GM12878 (cell line): ENCODE measurements around the gene EFCAB9. TPM values are rescaled to one million over a fixed set of nuclear protein-coding genes. Genes with fewer than 3 reads are reported as not detected.
A peak's percentile ranks its signal among the peaks of the same experiment; 100 is the strongest.

Experiments used
- ATAC-seq: fragments of 200-7000 bp; cut with Tn5 transposase; 3 replicates; pipeline ENCODE4 v1.9.1; 2020; ENCODE audit warnings: mild to moderate bottlenecking, moderate library complexity
- BruUV-seq: library from RNA; stranded (reverse); fragments of 400-500 nt; replicated peaks from 2 replicates; lab custom pipeline; 2021; lab: Mats Ljungman, UMichigan
- CTCF ChIA-PET: fragments of 300-600 bp; sonication (Branson Sonifier 250); formaldehyde crosslinking; extraction: SDS; loops from one replicate; lab custom pipeline; 2021; ENCODE audit warnings: inconsistent platforms; lab: Yijun Ruan, JAX
- POLR2A ChIA-PET: fragments of 350-600 bp; formaldehyde crosslinking; extraction: SDS; loops from one replicate; lab custom pipeline; 2021; ENCODE audit warnings: inconsistent platforms; lab: Charles Lee
- RAD21 ChIA-PET: fragments of 300-600 bp; sonication (Branson Sonifier 250); formaldehyde crosslinking; loops from one replicate; lab custom pipeline; 2023; ENCODE audit warnings: antibody characterized with exemption; ENCODE audit not compliant: unreplicated experiment; lab: Charles Lee
- SMC1A ChIA-PET: fragments of 300-600 bp; sonication (Branson Sonifier 250); formaldehyde crosslinking; loops from one replicate; lab custom pipeline; 2023; ENCODE audit not compliant: unreplicated experiment, uncharacterized antibody; lab: Charles Lee
- DNase-seq: peaks from one replicate; pipeline ENCODE4 v3.0.0-alpha.2; 2011; ENCODE audit warnings: low read depth, low spot score
- FAIRE-seq: peaks from 3 replicates; lab custom pipeline; 2011; peaks lifted over from hg19 to GRCh38; lab: Jason Lieb, UNC
- H2AFZ ChIP-seq: 2 replicates; pipeline ENCODE4 v1.6.0; 2011; ENCODE audit warnings: low read depth, low read length, control low read depth; ENCODE audit not compliant: control insufficient read depth
- H3K27ac ChIP-seq: 2 replicates; pipeline ENCODE4 v1.5.1; 2011; ENCODE audit warnings: control low read depth; ENCODE audit not compliant: control insufficient read depth, insufficient read depth
- H3K27me3 ChIP-seq, 2 experiments: replicated peaks in 1 of 2; 2 replicates each; pipeline versions ENCODE4 v1.6.0 to v1.6.1; 2011; ENCODE audit warnings: low read length in 1 of 2; ENCODE audit not compliant: control insufficient read depth in 2 of 2, insufficient read depth in 2 of 2
- H3K36me3 ChIP-seq, 2 experiments: 2 replicates each; pipeline ENCODE4 v1.5.1; 2011; ENCODE audit warnings: low read length in 1 of 2; ENCODE audit not compliant: control insufficient read depth in 2 of 2, insufficient read depth in 2 of 2
- H3K4me1 ChIP-seq: 2 replicates; pipeline ENCODE4 v1.6.1; 2011; ENCODE audit warnings: mild to moderate bottlenecking, low read length, moderate library complexity, mixed read lengths; ENCODE audit not compliant: control insufficient read depth, insufficient read depth
- H3K4me2 ChIP-seq: 2 replicates; pipeline ENCODE4 v1.6.0; 2011; ENCODE audit warnings: control low read depth; ENCODE audit not compliant: control insufficient read depth, insufficient read depth
- H3K4me3 ChIP-seq: fragments of 200-600 bp; sonication (generic); 2 replicates; pipeline ENCODE4 v1.5.1; 2016
- H3K79me2 ChIP-seq: 2 replicates; pipeline ENCODE4 v1.6.0; 2011; ENCODE audit warnings: low read length; ENCODE audit not compliant: control insufficient read depth, insufficient read depth
- H3K9ac ChIP-seq: 2 replicates; pipeline ENCODE4 v1.8.0; 2011; ENCODE audit warnings: low read length, control low read depth, mixed read lengths; ENCODE audit not compliant: control insufficient read depth, insufficient read depth
- H3K9me3 ChIP-seq: replicated peaks from 3 replicates; pipeline ENCODE4 v1.5.1; 2011; ENCODE audit warnings: mild to moderate bottlenecking, low read length; ENCODE audit not compliant: control insufficient read depth, insufficient read depth
- H4K20me1 ChIP-seq: 2 replicates; pipeline ENCODE4 v1.6.0; 2011; ENCODE audit not compliant: control insufficient read depth, insufficient read depth
- CHD1 ChIP-seq: IDR thresholded peaks from 2 replicates; pipeline ENCODE4 v1.6.1; 2012; ENCODE audit warnings: low read depth, low read length, improper control_type of control experiment
- JUND ChIP-seq: IDR thresholded peaks from 2 replicates; pipeline ENCODE4 v1.6.1; 2012; ENCODE audit warnings: low read depth, mild to moderate bottlenecking, low read length, improper control_type of control experiment, moderate library complexity
- RELB ChIP-seq: fragments of 450-650 bp; IDR thresholded peaks from 2 replicates; pipeline ENCODE4 v1.6.1; 2017; ENCODE audit warnings: low read depth, mild to moderate bottlenecking, moderate library complexity
- SMARCA5 ChIP-seq: fragments of 450-650 bp; IDR thresholded peaks from 2 replicates; pipeline ENCODE4 v1.6.1; 2017; ENCODE audit warnings: mild to moderate bottlenecking
- WGBS: methylation state at CpG from one replicate; pipeline ENCODE4 v1.1.6; 2016; ENCODE audit warnings: low lambda C conversion rate; ENCODE audit not compliant: insufficient replicate concordance, insufficient coverage; ENCODE audit errors: missing lambda C conversion rate; 5-methylcytosine and 5-hydroxymethylcytosine counted together
- in situ Hi-C: fragments of 300-500 bp; cut with MboI; formaldehyde crosslinking; loops from 9 replicates; pipeline ENCODE4 v1.14.3; 2018; ENCODE audit warnings: mixed read lengths
- intact Hi-C: fragments of 100-400 bp; cut with micrococcal nuclease; formaldehyde crosslinking; loops from one replicate; pipeline ENCODE4 v1.14.2; 2022; ENCODE audit not compliant: unreplicated experiment
- polyA plus RNA-seq, 11 experiments: library from polyadenylated mRNA; depleted of rRNA in 4 of 11; unstranded in 6 of 11; stranded (reverse) in 5 of 11; fragments of >200 nt; fragmentation: Nextera tagmentation in 4 of 11; fragmentation: Illumina TruSeq in 1 of 11; extraction: Ambion mirVana in 4 of 11; extraction: Trizol in 1 of 11; gene quantifications; 1 replicate in 1 of 11; 2 replicates in 10 of 11; pipeline versions ENCODE4 v1.2.1 to v1.2.3, GENCODE V29; 2011 to 2016; ENCODE audit warnings: inconsistent platforms in 2 of 11, missing spikeins in 2 of 11, low read depth in 1 of 11
- total RNA-seq, 4 experiments: library from RNA; depleted of rRNA in 3 of 4; stranded (reverse); fragments of >200 nt in 3 of 4; fragmentation: Illumina TruSeq in 1 of 4; extraction: Trizol in 1 of 4; gene quantifications; 2 replicates each; pipeline versions ENCODE4 v1.2.1 to v1.2.3, GENCODE V29; 2013 to 2021
- TF ChIP-seq, protein P1 (sequence below): fragments of 450-650 bp; IDR thresholded peaks from 2 replicates; pipeline ENCODE4 v1.6.1; 2016; ENCODE audit warnings: mild to moderate bottlenecking

EFCAB9 gene
- total and polyA plus RNA-seq, 10 of the 15 experiments (the other 5 are each of a cell fraction or from before 2014, with no cell fraction given): 0.73 TPM; not detected in 9

DNA sequence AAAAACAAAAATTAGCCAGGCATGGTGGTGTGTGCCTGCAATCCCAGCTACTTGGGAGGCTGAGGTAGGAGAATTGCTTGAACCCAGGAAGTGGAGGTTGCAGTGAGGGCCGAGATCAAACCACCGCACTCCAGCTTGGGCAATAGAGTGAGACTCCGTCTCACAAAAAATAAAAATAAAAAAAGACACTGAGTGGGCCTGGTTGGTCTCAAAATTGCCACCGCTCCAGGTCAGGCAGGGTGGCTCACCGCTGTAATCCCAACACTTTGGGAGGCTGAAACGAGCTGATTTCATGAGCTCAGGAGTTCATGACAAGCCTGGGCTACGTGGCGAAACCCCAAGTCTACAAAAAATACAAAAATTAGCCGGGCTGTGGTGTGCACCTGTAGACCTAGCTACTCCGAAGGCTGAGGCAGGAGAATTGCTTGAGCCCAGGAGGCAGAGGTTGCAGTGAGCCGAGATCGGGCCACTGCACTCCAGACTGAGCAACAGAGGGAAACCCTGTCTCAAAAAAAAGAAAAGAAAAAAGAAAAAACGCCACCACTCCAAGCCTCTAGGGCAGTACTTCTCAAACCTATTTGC, 7.8 kb upstream of the EFCAB9 start:
- intact Hi-C loops: loop anchor here (5.0 to 10.0 kb wide), 2 partner anchors 189 to 274 kb away; no protein-coding TSS in a partner anchor
- peak overlapping the region; percentile 68 for H3K27ac ChIP-seq
- CTCF ChIA-PET: interaction anchor here (0.8 to 8.0 kb wide), 18 partner anchors 7 to 277 kb away, joined by 3 to 162 read pairs (median 4); partner anchors contain the start of gene FBXW11

More for the DNA sequence above, 7.8 kb upstream of the EFCAB9 start:
- ChIA-PET SMC1A (interaction anchor here (0.6 to 10.5 kb wide), 19 partner anchors 8 to 180 kb away, joined by 3 to 165 read pairs (median 5); partner anchors contain the start of genes FBXW11 and UBTD2), POLR2A (interaction anchor here (0.6 to 8.0 kb wide), 12 partner anchors 8 to 180 kb away, joined by 3 to 115 read pairs (median 8); partner anchors contain the start of genes FBXW11 and UBTD2)
- H3K4me2 ChIP-seq: peak overlapping the region; percentile 73
- peak overlapping the region; percentile 89 for H3K4me3 ChIP-seq
- TF ChIP-seq RELB: 0 out of 2 replicates have a peak, but pooled peaks have one; percentile 15
- no peak for TF ChIP-seq JUND
- TF ChIP-seq SMARCA5: peak; percentile 7; the same call in 1 of the 2 replicates
- no peak for TF ChIP-seq CHD1
- TF ChIP-seq, protein P1, sequence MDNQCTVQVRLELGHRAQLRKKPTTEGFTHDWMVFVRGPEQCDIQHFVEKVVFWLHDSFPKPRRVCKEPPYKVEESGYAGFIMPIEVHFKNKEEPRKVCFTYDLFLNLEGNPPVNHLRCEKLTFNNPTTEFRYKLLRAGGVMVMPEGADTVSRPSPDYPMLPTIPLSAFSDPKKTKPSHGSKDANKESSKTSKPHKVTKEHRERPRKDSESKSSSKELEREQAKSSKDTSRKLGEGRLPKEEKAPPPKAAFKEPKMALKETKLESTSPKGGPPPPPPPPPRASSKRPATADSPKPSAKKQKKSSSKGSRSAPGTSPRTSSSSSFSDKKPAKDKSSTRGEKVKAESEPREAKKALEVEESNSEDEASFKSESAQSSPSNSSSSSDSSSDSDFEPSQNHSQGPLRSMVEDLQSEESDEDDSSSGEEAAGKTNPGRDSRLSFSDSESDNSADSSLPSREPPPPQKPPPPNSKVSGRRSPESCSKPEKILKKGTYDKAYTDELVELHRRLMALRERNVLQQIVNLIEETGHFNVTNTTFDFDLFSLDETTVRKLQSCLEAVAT: peak; percentile 66
- TF ChIP-seq, all 136 proteins: peak for 3
- no TSS peak for BruUV-seq
- H3K4me1 ChIP-seq: peaks cover 29% of the 10 kb centered on the region
- RAD21 ChIA-PET: interaction anchor here (0.5 to 7.7 kb wide), 18 partner anchors 11 to 274 kb away, joined by 3 to 158 read pairs (median 10); partner anchors contain the start of genes FBXW11 and UBTD2
- H3K9me3 ChIP-seq: no peaks in the 10 kb centered on the region
- ATAC-seq (no peak), DNase-seq (no peak), FAIRE-seq (no peak)
- H3K36me3 ChIP-seq: peaks cover 0 to 3% of the 10 kb centered on the region in 2 experiments; a peak in 1 of 4 replicates
- peak overlapping the region; percentile 95 for H3K9ac ChIP-seq
- H4K20me1 ChIP-seq: no peaks in the 10 kb centered on the region
- peaks cover 66% of the 10 kb centered on the region for H3K79me2 ChIP-seq
- in situ Hi-C loops: loop anchor here (5.0 kb wide), 1 partner anchor 179 kb away; the partner anchor contains the start of gene FBXW11
- WGBS: under 1% methylated on average over 13 of the region's 13 CpGs
- H3K27me3 ChIP-seq: no peaks in the 10 kb centered on the region
- no peak overlapping the region for H2AFZ ChIP-seq
